SU-DHL-6 (cell line): ENCODE data around the gene SPRR2E.

Experiments used
- H2AFZ ChIP-seq: fragments of 200-600 bp; sonication (generic); 2 replicates; pipeline ENCODE4 v1.6.1; 2014; ENCODE audit warnings: low read depth, mild to moderate bottlenecking, moderate library complexity, mixed read lengths, antibody characterized with exemption, low read length; ENCODE audit not compliant: severe bottlenecking
- H3F3A ChIP-seq: fragments of 200-600 bp; shearing (Covaris generic); 2 replicates; pipeline ENCODE4 v1.6.0; 2016; ENCODE audit warnings: antibody characterized with exemption, mild to moderate bottlenecking; ENCODE audit not compliant: insufficient read depth
- H3K27ac ChIP-seq: fragments of 200-600 bp; sonication (generic); 2 replicates; pipeline ENCODE4 v1.5.1; 2016; ENCODE audit warnings: low read depth, mild to moderate bottlenecking, low read length, moderate library complexity, mixed read lengths
- H3K27me3 ChIP-seq: fragments of 200-600 bp; sonication (generic), shearing (Covaris generic); 2 replicates; pipeline ENCODE4 v1.6.0; 2014; ENCODE audit warnings: mild to moderate bottlenecking, low read length
- H3K36me3 ChIP-seq: fragments of 200-600 bp; sonication (generic); 2 replicates; pipeline ENCODE4 v1.6.1; 2014; ENCODE audit warnings: mild to moderate bottlenecking, low read length, mixed read lengths
- H3K4me2 ChIP-seq: fragments of 300-600, 200-600 bp; shearing (Covaris generic), sonication (generic); 2 replicates; pipeline ENCODE4 v1.6.0; 2014; ENCODE audit warnings: low read length, low read depth, mild to moderate bottlenecking; ENCODE audit not compliant: poor library complexity, severe bottlenecking
- H3K4me3 ChIP-seq: fragments of 200-600 bp; sonication (generic); 2 replicates; pipeline ENCODE4 v1.5.1; 2014; ENCODE audit warnings: antibody characterized with exemption, low read length, mild to moderate bottlenecking, mixed read lengths; ENCODE audit not compliant: insufficient read depth, poor library complexity, severe bottlenecking
- H3K79me2 ChIP-seq: fragments of 200-600 bp; sonication (generic); 2 replicates; pipeline ENCODE4 v1.6.1; 2014; ENCODE audit warnings: mild to moderate bottlenecking, low read length, moderate library complexity; ENCODE audit not compliant: insufficient read depth
- H3K9ac ChIP-seq: fragments of 200-600 bp; sonication (generic); 2 replicates; pipeline ENCODE4 v1.7.0; 2014; ENCODE audit warnings: mild to moderate bottlenecking, low read length
- H3K9me2 ChIP-seq: fragments of 200-600 bp; sonication (generic); replicated peaks from 2 replicates; pipeline ENCODE4 v1.6.1; 2014; ENCODE audit warnings: low read length; ENCODE audit not compliant: insufficient read depth
- H3K9me3 ChIP-seq: fragments of 200-600 bp; sonication (generic); 2 replicates; pipeline ENCODE4 v1.6.1; 2014; ENCODE audit warnings: low read length, mixed read lengths; ENCODE audit not compliant: insufficient read depth
- H4K20me1 ChIP-seq: fragments of 200-600 bp; sonication (generic); 2 replicates; pipeline ENCODE4 v1.6.1; 2014; ENCODE audit warnings: low read depth, mild to moderate bottlenecking, antibody characterized with exemption, low read length, moderate library complexity, mixed read lengths
- CTCF ChIP-seq: fragments of 200-600 bp; sonication (generic); IDR thresholded peaks from one replicate; pipeline ENCODE4 v1.5.1; 2017; ENCODE audit warnings: antibody characterized with exemption, mild to moderate bottlenecking, low read length, moderate library complexity; ENCODE audit not compliant: insufficient read depth, poor library complexity, severe bottlenecking
- EZH2phosphoT487 ChIP-seq: fragments of 200-600 bp; sonication (generic), shearing (Covaris generic); conservative IDR thresholded peaks from 2 replicates; pipeline ENCODE4 v1.6.1; 2018; ENCODE audit warnings: mild to moderate bottlenecking, antibody characterized with exemption, low read length, moderate library complexity, mixed read lengths

Gene SPRR2E

GRCh38 chr1:153094426-153094825 lies at the start of gene SPRR2E:
Gene SPRR2E, minus strand, starts transcription at chr1:153094526. Its CDS starts 775 bp downstream, at chr1:153093751.
- Histone ChIP-seq H3K27me3 (no peaks in the 10 kb centered on the region), H3K36me3 (no peaks in the 10 kb centered on the region), H3K4me2 (no peak within 1 kb of the TSS), H3K79me2 (no peaks in the 10 kb centered on the region), H3K9me3 (no peaks in the 10 kb centered on the region), H4K20me1 (no peaks in the 10 kb centered on the region), H2AFZ (no peak within 1 kb of the TSS), H3K9ac (no peak within 1 kb of the TSS), H3K27ac (no peak within 1 kb of the TSS), H3K9me2 (no peaks in the 10 kb centered on the region), H3K4me3 (no peak within 1 kb of the TSS), H3F3A (no peaks in the 10 kb centered on the region)
- TF ChIP-seq EZH2phosphoT487: no peak
- no peak for TF ChIP-seq CTCF

- H3K9me2 ChIP-seq: no peaks in the 10 kb centered on the region
- H3K4me2 ChIP-seq: no peak overlapping the region
- no peaks in the 10 kb centered on the region for H3F3A ChIP-seq
- H4K20me1 ChIP-seq: no peaks in the 10 kb centered on the region
- no peaks in the 10 kb centered on the region for H3K36me3 ChIP-seq
- H3K79me2 ChIP-seq: no peaks in the 10 kb centered on the region
- no peak overlapping the region for H2AFZ ChIP-seq
- no peak overlapping the region for H3K27ac ChIP-seq
- H3K9me3 ChIP-seq: no peaks in the 10 kb centered on the region
- H3K9ac ChIP-seq: no peak overlapping the region
- H3K27me3 ChIP-seq: no peaks in the 10 kb centered on the region
- TF ChIP-seq CTCF (no peak), EZH2phosphoT487 (no peak)
- no peak overlapping the region for H3K4me3 ChIP-seq
These were observed 47.1 kb upstream of the SPRR2E start for GRCh38 chr1:153141377-153141776.

- Histone ChIP-seq H4K20me1 (no peaks in the 10 kb centered on the region), H3K27ac (no peak overlapping the region), H3K27me3 (no peaks in the 10 kb centered on the region)
These were observed 46.2 kb upstream of the SPRR2E start for GRCh38 chr1:153140484-153140883.

More at GRCh38 chr1:153140484-153140883, 46.2 kb upstream of the SPRR2E start:
- H3K79me2 ChIP-seq: no peaks in the 10 kb centered on the region
- H3K36me3 ChIP-seq: no peaks in the 10 kb centered on the region
- H3K4me2 ChIP-seq: no peak overlapping the region
- TF ChIP-seq CTCF (no peak), EZH2phosphoT487 (no peak)
- H2AFZ ChIP-seq: no peak overlapping the region
- no peak overlapping the region for H3K9ac ChIP-seq
- no peak overlapping the region for H3K4me3 ChIP-seq
- H3K9me3 ChIP-seq: no peaks in the 10 kb centered on the region
- H3F3A ChIP-seq: no peaks in the 10 kb centered on the region
- H3K9me2 ChIP-seq: no peaks in the 10 kb centered on the region
